ENCODE measurements around the gene ARL6IP6. TPM values are rescaled to one million over a fixed set of nuclear protein-coding genes. Genes with fewer than 3 reads are reported as not detected.
A peak's percentile ranks its signal among the peaks of the same experiment; 100 is the strongest.
"Not testable (repeated sequence)": the region's sequence is repeated elsewhere in the genome, so short reads cannot be mapped to it uniquely, and the experiment has no call there.

The ARL6IP6 gene
- total RNA-seq, 1 donor from 2014 or later = 15.1 TPM

DNA sequence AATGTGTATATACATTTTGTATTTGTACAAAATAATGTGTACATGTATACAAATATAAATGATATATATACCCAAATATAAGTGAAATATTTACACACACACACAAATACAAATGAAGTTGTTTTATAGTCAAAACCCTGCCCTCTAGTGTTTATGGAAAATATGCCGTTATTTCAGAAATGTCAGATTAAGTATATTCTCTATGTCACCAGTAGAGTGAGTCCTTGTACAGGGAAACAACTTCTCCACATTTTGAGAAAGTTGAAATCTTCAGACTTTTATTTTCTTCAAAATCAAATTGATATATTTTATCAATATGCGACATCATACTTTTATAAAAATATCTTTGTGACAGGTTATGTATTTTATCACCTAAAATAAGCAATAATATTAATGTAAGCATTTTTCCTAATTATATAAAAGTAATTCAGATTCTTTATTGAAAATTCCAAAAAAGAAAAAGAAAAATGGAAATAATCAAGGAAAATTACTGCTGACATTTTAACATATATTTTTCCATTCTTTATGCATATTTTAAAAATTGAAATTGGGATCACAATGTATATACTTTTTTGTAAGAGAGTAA, 22.4 kb downstream of the ARL6IP6 start:
- DNase-seq (ENCODE audit: low spot score in 2 of 2) = no peak
- Histone ChIP-seq H3K36me3 (peaks cover 0 to 30% of the 10 kb centered on the region in 2 donors), H3K4me3 (no peak overlapping the region), H3K27me3 (no peaks in the 10 kb centered on the region), H3K9me3 (no peaks in the 10 kb centered on the region), H3K4me1 (no peaks in the 10 kb centered on the region), H3K27ac (no peak overlapping the region)
- TF ChIP-seq, protein P1, sequence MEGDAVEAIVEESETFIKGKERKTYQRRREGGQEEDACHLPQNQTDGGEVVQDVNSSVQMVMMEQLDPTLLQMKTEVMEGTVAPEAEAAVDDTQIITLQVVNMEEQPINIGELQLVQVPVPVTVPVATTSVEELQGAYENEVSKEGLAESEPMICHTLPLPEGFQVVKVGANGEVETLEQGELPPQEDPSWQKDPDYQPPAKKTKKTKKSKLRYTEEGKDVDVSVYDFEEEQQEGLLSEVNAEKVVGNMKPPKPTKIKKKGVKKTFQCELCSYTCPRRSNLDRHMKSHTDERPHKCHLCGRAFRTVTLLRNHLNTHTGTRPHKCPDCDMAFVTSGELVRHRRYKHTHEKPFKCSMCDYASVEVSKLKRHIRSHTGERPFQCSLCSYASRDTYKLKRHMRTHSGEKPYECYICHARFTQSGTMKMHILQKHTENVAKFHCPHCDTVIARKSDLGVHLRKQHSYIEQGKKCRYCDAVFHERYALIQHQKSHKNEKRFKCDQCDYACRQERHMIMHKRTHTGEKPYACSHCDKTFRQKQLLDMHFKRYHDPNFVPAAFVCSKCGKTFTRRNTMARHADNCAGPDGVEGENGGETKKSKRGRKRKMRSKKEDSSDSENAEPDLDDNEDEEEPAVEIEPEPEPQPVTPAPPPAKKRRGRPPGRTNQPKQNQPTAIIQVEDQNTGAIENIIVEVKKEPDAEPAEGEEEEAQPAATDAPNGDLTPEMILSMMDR (IDR thresholded peaks at IDR 0.05) = peak; percentile 64 to 70 (median 68)
- intact Hi-C loops (cut with DNase I) = no loop called here

GRCh38 chr2:152743002-152743401, 24.6 kb downstream of the ARL6IP6 start:
- no peak overlapping the region for H3K4me3 ChIP-seq
- TF ChIP-seq, protein P1 (IDR thresholded peaks at IDR 0.05) = peak in 1 of 3 experiments; percentile 8
- H3K9me3 ChIP-seq = no peaks in the 10 kb centered on the region
- H3K36me3 ChIP-seq = peaks cover 0 to 20% of the 10 kb centered on the region in 2 donors
- H3K4me1 ChIP-seq = no peaks in the 10 kb centered on the region
- intact Hi-C loops (cut with DNase I) = no loop called here
- no peak overlapping the region for H3K27ac ChIP-seq
- no peak for DNase-seq (ENCODE audit: low spot score in 2 of 2)
- no peaks in the 10 kb centered on the region for H3K27me3 ChIP-seq

DNA sequence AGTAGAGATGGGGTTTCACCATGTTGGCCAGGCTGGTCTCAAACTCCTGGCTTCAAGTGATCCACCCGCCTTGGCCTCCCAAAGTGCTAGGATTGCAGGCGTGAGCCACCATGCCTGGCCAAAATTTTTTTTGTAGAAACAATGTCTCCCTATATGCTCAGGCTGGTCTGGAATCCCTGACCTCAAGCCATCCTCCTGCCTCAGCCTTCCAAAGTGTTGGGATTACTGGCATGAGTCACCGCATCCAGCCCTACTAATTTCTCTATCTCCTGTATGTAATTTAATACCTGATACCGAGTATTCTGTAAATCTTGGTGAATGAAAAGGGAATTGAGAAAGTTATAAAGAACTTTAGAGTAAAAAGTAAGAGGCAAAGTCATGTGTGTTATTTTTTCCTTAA, 29.3 kb downstream of the ARL6IP6 start:
- intact Hi-C loops (cut with DNase I); H3K27ac ChIP-seq; H3K36me3 ChIP-seq; H3K9me3 ChIP-seq; H3K27me3 ChIP-seq; H3K4me1 ChIP-seq; DNase-seq (ENCODE audit: low spot score in 2 of 2); H3K4me3 ChIP-seq: not testable (repeated sequence)

GRCh38 chr2:152755029-152755428, 36.6 kb downstream of the ARL6IP6 start:
- H3K4me3 ChIP-seq = no peak overlapping the region
- peaks cover 13 to 17% of the 10 kb centered on the region in 2 donors for H3K36me3 ChIP-seq
- no peaks in the 10 kb centered on the region for H3K9me3 ChIP-seq
- no peak for DNase-seq (ENCODE audit: low spot score in 2 of 2)
- H3K27me3 ChIP-seq = no peaks in the 10 kb centered on the region
- H3K4me1 ChIP-seq = no peaks in the 10 kb centered on the region
- no peak overlapping the region for H3K27ac ChIP-seq
- intact Hi-C loops (cut with DNase I) = no loop called here
- TF ChIP-seq, protein P1 (IDR thresholded peaks at IDR 0.05) = no peak

DNA sequence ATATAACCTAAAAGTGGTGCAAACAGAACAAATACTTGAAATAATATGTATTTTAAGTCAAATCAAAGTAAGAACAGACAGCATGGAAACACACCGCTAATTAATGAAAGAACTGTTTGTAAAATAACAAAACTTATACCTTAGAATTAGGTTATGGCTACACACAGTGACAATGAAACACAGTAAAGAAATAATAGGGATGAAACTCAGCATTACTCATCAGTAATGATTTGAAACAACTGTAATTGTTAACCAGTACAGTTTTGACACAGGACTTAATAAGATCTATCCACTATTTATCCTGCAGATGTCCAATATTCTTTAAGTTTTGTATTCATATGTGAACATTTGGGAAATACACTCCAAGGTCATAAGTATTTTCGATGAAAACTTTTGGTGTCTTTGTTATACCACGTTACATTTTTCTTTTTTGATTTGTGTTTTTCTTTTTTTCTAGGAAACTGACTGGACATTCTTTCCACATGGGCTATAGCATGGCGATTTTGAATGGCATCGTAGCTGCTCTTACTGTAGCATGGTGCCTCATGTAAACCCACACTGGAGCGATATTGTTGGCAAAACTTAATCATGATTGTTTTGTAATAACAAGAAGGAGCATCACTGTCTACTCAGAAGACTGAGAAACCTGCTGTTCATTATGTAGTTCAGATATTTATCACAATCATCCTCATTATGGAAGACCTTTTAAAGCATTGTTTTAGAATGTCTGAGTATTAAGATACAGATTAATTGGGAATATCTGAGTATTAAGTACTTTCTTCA, 41.1 kb downstream of the ARL6IP6 start:
- intact Hi-C loops (cut with DNase I) = no loop called here
- H3K4me3 ChIP-seq = no peak overlapping the region
- H3K36me3 ChIP-seq = peaks cover 5 to 22% of the 10 kb centered on the region in 2 donors
- H3K4me1 ChIP-seq = no peaks in the 10 kb centered on the region
- no peaks in the 10 kb centered on the region for H3K27me3 ChIP-seq
- H3K27ac ChIP-seq = no peak overlapping the region
- no peaks in the 10 kb centered on the region for H3K9me3 ChIP-seq
- TF ChIP-seq, protein P1 (IDR thresholded peaks at IDR 0.05) = no peak
- DNase-seq (ENCODE audit: low spot score in 2 of 2) = no peak

DNA sequence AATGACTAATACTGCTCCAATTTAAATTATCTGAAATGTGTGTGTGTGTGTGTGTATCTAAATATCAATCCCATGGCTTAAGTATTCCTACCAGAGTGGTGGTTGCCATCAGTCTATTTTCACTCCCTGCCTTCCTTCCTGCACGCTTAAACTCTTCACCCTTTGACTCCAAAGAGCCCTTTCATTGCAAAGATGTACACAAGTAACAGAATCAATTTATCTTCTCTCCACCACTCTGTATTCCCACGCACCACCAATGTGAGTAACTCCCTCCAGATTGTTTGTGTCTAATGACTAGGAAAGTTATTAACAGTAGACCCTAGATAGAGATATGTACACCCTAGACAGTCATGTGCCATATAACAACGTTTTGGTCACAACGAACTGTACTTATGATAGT, 42.8 kb downstream of the ARL6IP6 start:
- intact Hi-C loops (cut with DNase I) = no loop called here
- H3K36me3 ChIP-seq = peaks cover 3 to 22% of the 10 kb centered on the region in 2 donors
- H3K9me3 ChIP-seq = no peaks in the 10 kb centered on the region
- no peaks in the 10 kb centered on the region for H3K27me3 ChIP-seq
- H3K4me1 ChIP-seq = no peaks in the 10 kb centered on the region
- H3K4me3 ChIP-seq = no peak overlapping the region
- H3K27ac ChIP-seq = no peak overlapping the region
- no peak for DNase-seq (ENCODE audit: low spot score in 2 of 2)
- TF ChIP-seq, protein P1 (IDR thresholded peaks at IDR 0.05) = no peak
